Measurements from ENCODE around the gene FBXL16.

FBXL16 gene

DNA sequence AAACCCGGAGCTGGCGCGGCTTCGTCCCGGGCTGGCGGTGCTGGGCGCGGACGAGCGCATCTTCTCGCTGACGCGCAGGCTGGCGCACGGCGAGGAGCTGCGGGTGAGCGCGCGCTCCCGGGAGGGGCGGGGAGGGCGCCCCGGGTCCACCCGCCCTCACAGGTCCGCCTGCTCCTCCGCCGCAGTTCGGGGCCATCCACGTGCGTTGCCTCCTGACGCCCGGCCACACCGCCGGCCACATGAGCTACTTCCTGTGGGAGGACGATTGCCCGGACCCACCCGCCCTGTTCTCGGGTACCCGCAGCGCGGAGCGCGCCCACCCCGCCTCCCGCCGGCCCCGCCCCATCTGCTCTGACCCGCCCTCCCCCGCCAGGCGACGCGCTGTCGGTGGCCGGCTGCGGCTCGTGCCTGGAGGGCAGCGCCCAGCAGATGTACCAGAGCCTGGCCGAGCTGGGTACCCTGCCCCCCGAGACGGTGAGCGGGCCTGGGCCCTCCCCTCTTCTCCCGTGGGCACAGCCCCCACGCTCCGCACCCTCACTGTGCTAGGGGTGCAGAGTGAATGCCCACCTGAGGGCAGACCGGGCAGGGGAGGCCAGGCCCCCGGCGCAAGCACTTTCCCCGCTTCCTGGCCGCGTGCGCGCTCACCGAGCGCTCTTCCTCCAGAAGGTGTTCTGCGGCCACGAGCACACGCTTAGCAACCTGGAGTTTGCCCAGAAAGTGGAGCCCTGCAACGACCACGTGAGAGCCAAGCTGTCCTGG is 22.7 kb upstream of the FBXL16 start:
- peak overlapping the region; percentile 59 for H3K4me3 ChIP-seq (ENCODE audit: low read depth, low read length)

DNA sequence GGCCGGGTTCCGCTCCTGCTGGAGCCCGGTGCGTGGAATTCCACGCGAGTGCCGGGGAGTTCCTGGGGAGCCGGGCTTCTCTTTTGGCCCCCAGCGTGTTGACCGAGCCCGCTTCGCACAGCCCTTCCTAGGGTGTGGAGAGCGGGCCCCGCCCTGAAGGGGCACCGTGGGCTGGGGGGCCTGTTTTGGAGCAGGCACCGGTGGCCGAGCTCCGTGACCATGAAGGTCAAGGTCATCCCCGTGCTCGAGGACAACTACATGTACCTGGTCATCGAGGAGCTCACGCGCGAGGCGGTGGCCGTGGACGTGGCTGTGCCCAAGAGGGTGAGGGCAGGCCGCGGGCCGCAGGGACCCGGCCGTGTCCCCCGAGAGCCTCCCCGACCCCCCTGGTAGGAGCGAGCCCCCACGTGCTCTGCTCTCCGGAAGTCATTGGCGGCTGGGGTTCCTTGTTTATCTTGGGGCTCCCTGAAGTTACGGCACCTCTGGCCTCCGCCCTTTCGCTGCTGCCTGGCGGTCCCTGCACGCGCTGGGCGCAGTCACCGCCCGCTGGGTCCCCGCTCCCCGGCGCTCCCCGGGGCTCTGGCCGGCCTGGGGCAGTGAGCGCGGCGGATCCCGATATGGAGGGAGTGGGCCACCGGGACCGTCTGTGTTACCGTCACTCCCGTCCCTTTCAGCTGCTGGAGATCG is 21.8 kb upstream of the FBXL16 start:
- TF ChIP-seq, protein P1, sequence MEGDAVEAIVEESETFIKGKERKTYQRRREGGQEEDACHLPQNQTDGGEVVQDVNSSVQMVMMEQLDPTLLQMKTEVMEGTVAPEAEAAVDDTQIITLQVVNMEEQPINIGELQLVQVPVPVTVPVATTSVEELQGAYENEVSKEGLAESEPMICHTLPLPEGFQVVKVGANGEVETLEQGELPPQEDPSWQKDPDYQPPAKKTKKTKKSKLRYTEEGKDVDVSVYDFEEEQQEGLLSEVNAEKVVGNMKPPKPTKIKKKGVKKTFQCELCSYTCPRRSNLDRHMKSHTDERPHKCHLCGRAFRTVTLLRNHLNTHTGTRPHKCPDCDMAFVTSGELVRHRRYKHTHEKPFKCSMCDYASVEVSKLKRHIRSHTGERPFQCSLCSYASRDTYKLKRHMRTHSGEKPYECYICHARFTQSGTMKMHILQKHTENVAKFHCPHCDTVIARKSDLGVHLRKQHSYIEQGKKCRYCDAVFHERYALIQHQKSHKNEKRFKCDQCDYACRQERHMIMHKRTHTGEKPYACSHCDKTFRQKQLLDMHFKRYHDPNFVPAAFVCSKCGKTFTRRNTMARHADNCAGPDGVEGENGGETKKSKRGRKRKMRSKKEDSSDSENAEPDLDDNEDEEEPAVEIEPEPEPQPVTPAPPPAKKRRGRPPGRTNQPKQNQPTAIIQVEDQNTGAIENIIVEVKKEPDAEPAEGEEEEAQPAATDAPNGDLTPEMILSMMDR (IDR thresholded peaks at IDR 0.05; ENCODE audit: borderline replicate concordance, insufficient read depth, low read depth, low read length) = no peak
- peak overlapping the region; percentile 59 for H3K4me3 ChIP-seq (ENCODE audit: low read depth, low read length)

More for the DNA sequence above, 22.7 kb upstream of the FBXL16 start:
- TF ChIP-seq, protein P1 (IDR thresholded peaks at IDR 0.05; ENCODE audit: borderline replicate concordance, insufficient read depth, low read depth, low read length) = no peak

DNA sequence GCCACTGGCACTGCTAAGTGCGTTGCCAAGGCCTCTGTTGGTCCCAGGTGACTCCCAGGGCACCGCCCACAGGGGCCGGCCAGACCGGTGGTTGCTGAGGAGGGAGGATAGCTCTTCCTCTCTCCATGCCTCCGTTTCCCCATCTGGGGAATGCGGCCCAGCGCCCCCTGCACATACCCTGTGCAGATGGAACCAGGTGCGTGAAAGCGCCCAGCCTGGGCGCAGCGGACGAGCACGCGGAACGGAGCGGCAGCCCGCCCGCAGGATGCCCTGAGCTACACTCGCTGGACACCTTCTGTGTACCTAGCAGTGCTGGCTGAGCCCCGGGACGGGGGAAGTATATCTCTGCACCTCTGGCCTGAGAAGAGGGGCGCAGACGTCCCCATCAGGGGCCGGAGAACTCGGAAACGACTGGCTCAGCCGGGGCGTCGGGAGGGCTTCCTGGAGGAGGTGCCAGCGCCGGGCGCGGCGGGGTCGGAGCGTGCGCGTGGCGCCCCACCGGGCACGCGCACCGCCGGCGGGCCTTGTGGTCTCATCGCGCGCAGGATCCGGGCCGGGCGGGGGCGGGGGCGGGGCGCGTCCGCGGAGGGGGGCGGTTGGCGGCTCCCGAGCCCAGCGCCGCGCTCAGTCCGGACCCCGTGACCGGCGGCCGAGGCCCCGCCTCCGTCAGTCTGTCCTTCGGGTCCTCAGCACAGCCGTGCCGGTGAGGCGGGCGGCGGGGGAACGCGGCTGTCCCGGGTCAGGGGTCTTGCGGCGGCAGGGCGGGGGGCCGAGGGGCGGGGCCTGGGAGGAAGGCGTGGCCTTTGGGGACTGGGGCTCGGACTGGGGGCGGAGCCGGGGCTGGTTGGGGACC is 21.1 kb upstream of the FBXL16 start, which contains the start of the genes CCDC78 and HAGHL:
TSS of gene CCDC78 (minus strand) at position 6 of the 853 bp plus-strand sequence. CDS start 76 bp downstream, outside the sequence.
TSS of gene HAGHL (plus strand) at position 669 of the 853 bp plus-strand sequence. CDS start 404 bp downstream, outside the sequence.
- TF ChIP-seq, protein P1 (IDR thresholded peaks at IDR 0.05; ENCODE audit: borderline replicate concordance, insufficient read depth, low read depth, low read length) = no peak

DNA sequence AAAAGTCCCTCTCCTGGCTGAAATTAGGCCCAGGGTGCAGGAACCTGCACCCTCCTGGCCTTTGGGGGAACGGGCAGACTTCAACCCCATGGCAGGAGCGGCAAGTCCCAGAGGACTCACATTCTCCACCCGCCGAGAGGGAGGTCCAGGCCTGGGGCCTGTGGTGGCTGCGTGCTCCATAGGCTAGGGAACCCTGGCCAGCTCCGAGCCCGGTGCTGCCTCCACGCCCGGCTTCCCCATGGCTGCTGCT is 20.5 kb upstream of the FBXL16 start:
- TF ChIP-seq, protein P1 (IDR thresholded peaks at IDR 0.05; ENCODE audit: borderline replicate concordance, insufficient read depth, low read depth, low read length) = no peak
- H3K4me3 ChIP-seq (ENCODE audit: low read depth, low read length) = no peak overlapping the region

More for the DNA sequence above, 21.1 kb upstream of the FBXL16 start, which contains the start of the genes CCDC78 and HAGHL:
- H3K4me3 ChIP-seq (ENCODE audit: low read depth, low read length) = peak within 1 kb of the TSS; percentile 59

DNA sequence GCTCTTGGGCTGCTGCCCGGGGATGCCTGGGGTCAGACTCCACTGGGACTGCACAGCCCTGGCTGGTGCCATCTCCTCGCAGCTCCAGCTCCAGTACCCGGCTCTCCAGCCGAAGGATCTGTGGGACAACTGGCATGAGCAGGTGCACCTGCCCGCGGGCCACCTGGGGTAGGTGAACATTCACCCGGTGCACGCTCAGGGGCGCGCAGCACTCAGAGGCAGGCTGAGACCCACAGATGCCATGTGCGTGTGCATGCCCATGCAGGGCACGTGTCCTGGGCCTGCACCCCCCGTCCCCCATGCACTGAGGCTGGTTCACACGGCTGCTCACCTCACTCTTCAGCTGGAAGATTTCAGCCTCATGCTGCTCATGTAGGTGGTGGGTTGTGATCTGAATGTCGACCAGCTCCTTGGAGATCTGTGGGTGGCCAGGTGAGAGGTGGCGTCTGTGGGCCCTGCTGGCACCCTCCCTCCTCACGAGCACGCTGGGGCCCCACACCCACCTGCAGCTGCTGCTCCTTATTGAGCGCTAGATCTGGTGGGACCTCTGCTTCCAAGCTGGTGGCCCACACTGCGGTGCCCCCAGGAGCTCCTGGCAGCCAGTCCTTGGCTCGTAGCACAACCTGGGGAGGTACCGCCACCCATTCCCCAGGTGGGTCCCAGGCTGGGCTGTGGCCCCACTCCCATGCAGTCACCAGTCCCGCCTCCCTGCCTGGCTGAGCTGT is 20.0 kb upstream of the FBXL16 start:
- no peak overlapping the region for H3K4me3 ChIP-seq (ENCODE audit: low read depth, low read length)
- TF ChIP-seq, protein P1 (IDR thresholded peaks at IDR 0.05; ENCODE audit: borderline replicate concordance, insufficient read depth, low read depth, low read length) = no peak

DNA sequence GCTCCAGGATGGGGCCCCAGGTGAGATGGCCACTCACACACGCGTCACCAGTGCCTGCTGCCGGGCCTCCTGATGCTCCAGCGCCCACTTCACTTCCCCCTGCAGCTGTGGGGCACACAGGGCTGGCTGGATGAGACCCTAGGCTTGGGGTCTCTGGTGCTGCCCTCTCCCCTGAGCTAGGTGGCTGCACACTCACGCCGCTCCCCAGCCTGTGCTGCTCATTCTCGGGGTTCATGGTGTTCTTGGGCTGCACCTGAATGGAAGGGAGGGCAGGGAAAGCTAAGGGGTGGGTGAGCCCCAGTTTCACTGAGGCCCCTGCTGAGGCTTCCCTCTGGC is 19.4 kb upstream of the FBXL16 start:
- no peak overlapping the region for H3K4me3 ChIP-seq (ENCODE audit: low read depth, low read length)
- TF ChIP-seq, protein P1 (IDR thresholded peaks at IDR 0.05; ENCODE audit: borderline replicate concordance, insufficient read depth, low read depth, low read length) = no peak

Data from GM12875 (cell line).